Chondrocyte (in vitro differentiated cells): Measurements from ENCODE around the gene SLC25A12. TPM values are rescaled to one million over a fixed set of nuclear protein-coding genes. Genes with fewer than 3 reads are reported as not detected.

Source experiments
- DNase-seq: peaks from one replicate; pipeline ENCODE4 v3.0.0; 2021; ENCODE audit warnings: mixed read lengths, low spot score
- H3K27ac Mint-ChIP-seq: one replicate; pipeline ENCODE4 v1.8.0; 2021; ENCODE audit warnings: mild to moderate bottlenecking, moderate library complexity, mixed read lengths; ENCODE audit not compliant: unreplicated experiment
- H3K27me3 Mint-ChIP-seq: 2 replicates; pipeline ENCODE4 v1.8.0; 2021; ENCODE audit warnings: low read depth, mixed read lengths
- H3K36me3 Mint-ChIP-seq: 2 replicates; pipeline ENCODE4 v1.8.0; 2021; ENCODE audit warnings: low read depth, mixed read lengths
- H3K4me1 Mint-ChIP-seq: 2 replicates; pipeline ENCODE4 v1.8.0; 2021; ENCODE audit warnings: low read depth, mild to moderate bottlenecking, mixed read lengths
- H3K4me3 Mint-ChIP-seq: one replicate; pipeline ENCODE4 v1.8.0; 2021; ENCODE audit warnings: mild to moderate bottlenecking, moderate library complexity, mixed read lengths; ENCODE audit not compliant: unreplicated experiment
- H3K9me3 Mint-ChIP-seq: 2 replicates; pipeline ENCODE4 v1.8.0; 2021; ENCODE audit warnings: low read depth, mixed read lengths
- CTCF ChIP-seq: fragments of 200-600 bp; sonication (generic); IDR thresholded peaks from 2 replicates; pipeline ENCODE4 v1.5.0; 2021; ENCODE audit warnings: antibody characterized with exemption, mild to moderate bottlenecking, moderate library complexity
- long read RNA-seq: library from polyadenylated mRNA; stranded (forward); transcript quantifications from one replicate; pipeline ENCODE4 v2.0.0, GENCODE V29; 2021
- total RNA-seq: library from RNA; stranded (reverse); gene quantifications from 3 replicates; pipeline ENCODE4 v1.2.1, GENCODE V29; 2021

The SLC25A12 gene
- 18.2 to 30.6 TPM (median 19.0 TPM) in 3 replicates for total RNA-seq
- long read RNA-seq, transcript SLC25A12-202 (18 exons, 2,979 nt) = major isoform, 17 of 32 reads
- long read RNA-seq, partial matches to known transcripts = 1 of 32 reads
- long read RNA-seq, other reads (novel, unspliced or antisense) = 14 of 32 reads

- peak within 1 kb of the TSS; percentile 86 for H3K4me3 Mint-ChIP-seq
- TF ChIP-seq CTCF = no peak
- H3K27ac Mint-ChIP-seq = peak within 1 kb of the TSS; percentile 80
- peaks cover 1% of the 10 kb centered on the region for H3K36me3 Mint-ChIP-seq
- peaks cover 51% of the 10 kb centered on the region for H3K4me1 Mint-ChIP-seq
- no peak for DNase-seq
- no peaks in the 10 kb centered on the region for H3K27me3 Mint-ChIP-seq
- no peaks in the 10 kb centered on the region for H3K9me3 Mint-ChIP-seq
Measured at GRCh38 chr2:171893824-171894611, at the start of gene SLC25A12. TSS of gene SLC25A12 (minus strand) at chr2:171894244. CDS start at chr2:171894214, 30 bp downstream.

- Mint-ChIP-seq H3K36me3 (no peaks in the 10 kb centered on the region), H3K27me3 (no peaks in the 10 kb centered on the region), H3K27ac (no peak overlapping the region)
Measured at GRCh38 chr2:171941316-171941699, 47.3 kb upstream of the SLC25A12 start.

GRCh38 chr2:171939743-171940071 is 45.7 kb upstream of the SLC25A12 start:
- no peaks in the 10 kb centered on the region for H3K36me3 Mint-ChIP-seq
- peaks cover 9% of the 10 kb centered on the region for H3K4me1 Mint-ChIP-seq
- no peak overlapping the region for H3K27ac Mint-ChIP-seq
- H3K4me3 Mint-ChIP-seq = no peak overlapping the region
- H3K27me3 Mint-ChIP-seq = no peaks in the 10 kb centered on the region
- TF ChIP-seq CTCF = no peak
- H3K9me3 Mint-ChIP-seq = no peaks in the 10 kb centered on the region
- no peak for DNase-seq

More at GRCh38 chr2:171941316-171941699, 47.3 kb upstream of the SLC25A12 start:
- Mint-ChIP-seq H3K4me1 (peaks cover 3% of the 10 kb centered on the region), H3K4me3 (no peak overlapping the region), H3K9me3 (no peaks in the 10 kb centered on the region)
- DNase-seq = no peak
- TF ChIP-seq CTCF = no peak

- Mint-ChIP-seq H3K27me3 (no peaks in the 10 kb centered on the region), H3K36me3 (peaks cover 2% of the 10 kb centered on the region), H3K27ac (no peak overlapping the region), H3K9me3 (no peaks in the 10 kb centered on the region), H3K4me1 (peaks cover 11% of the 10 kb centered on the region), H3K4me3 (no peak overlapping the region)
- no peak for TF ChIP-seq CTCF
- no peak for DNase-seq
Measured at GRCh38 chr2:171939058-171939742, 45.2 kb upstream of the SLC25A12 start.

- Mint-ChIP-seq H3K4me1 (peaks cover 17% of the 10 kb centered on the region), H3K4me3 (no peak overlapping the region), H3K27me3 (no peaks in the 10 kb centered on the region), H3K9me3 (peaks cover 8% of the 10 kb centered on the region), H3K36me3 (peaks cover 10% of the 10 kb centered on the region), H3K27ac (no peak overlapping the region)
- no peak for TF ChIP-seq CTCF
- no peak for DNase-seq
Measured at GRCh38 chr2:171930385-171930784, 36.3 kb upstream of the SLC25A12 start.
